Measurements from ENCODE around the gene ACD.

ACD gene

DNA sequence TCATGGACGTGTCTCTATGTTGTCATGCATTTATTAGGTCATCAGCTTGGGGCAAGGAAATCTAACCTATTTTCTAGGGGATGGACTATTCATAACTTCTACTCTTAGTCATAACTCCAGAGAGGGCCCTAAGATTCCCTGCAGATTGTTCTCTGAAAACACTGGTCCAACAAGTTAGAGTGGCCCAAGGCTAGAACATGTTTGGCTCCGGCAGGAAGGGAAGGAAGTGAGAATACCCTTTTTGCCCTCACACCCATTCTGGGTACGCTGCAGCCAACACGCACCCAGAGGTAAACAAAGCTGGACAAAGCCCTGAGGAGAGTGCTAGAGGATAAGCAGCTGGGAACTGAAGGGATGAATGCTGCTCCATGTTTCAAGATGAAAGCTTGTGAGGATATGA is 16.5 kb upstream of the ACD start:
- no peak overlapping the region for H3K4me3 ChIP-seq (replicated peaks; ENCODE audit: low read depth, low read length)
- no peak for DNase-seq (ENCODE audit: extremely low read depth, low read depth)
- TF ChIP-seq, protein P1, sequence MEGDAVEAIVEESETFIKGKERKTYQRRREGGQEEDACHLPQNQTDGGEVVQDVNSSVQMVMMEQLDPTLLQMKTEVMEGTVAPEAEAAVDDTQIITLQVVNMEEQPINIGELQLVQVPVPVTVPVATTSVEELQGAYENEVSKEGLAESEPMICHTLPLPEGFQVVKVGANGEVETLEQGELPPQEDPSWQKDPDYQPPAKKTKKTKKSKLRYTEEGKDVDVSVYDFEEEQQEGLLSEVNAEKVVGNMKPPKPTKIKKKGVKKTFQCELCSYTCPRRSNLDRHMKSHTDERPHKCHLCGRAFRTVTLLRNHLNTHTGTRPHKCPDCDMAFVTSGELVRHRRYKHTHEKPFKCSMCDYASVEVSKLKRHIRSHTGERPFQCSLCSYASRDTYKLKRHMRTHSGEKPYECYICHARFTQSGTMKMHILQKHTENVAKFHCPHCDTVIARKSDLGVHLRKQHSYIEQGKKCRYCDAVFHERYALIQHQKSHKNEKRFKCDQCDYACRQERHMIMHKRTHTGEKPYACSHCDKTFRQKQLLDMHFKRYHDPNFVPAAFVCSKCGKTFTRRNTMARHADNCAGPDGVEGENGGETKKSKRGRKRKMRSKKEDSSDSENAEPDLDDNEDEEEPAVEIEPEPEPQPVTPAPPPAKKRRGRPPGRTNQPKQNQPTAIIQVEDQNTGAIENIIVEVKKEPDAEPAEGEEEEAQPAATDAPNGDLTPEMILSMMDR (IDR thresholded peaks at IDR 0.05; ENCODE audit: low read depth, low read length, missing control alignments), result no peak

DNA sequence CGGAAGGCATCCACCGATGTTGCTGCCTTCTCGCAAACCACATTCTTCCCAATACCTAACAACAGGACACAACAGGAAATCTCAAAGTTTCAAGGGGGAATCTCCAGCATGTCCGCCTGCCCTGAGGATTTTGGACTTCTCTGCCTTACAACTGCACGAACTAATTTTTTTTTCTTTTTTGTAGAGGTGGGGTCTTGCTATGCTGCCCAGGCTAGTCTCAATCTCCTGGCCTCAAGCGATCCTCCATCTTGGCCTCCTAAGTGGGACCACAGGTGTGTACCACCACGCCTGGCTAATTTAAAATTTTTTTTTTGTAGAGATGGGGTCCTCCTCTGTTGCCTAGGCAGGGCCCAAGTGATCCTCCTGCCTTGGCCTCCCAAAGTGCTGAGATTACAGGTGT is 15.9 kb upstream of the ACD start:
- DNase-seq (ENCODE audit: extremely low read depth, low read depth), result no peak
- H3K4me3 ChIP-seq (replicated peaks; ENCODE audit: low read depth, low read length), result no peak overlapping the region
- TF ChIP-seq, protein P1 (IDR thresholded peaks at IDR 0.05; ENCODE audit: low read depth, low read length, missing control alignments), result no peak

DNA sequence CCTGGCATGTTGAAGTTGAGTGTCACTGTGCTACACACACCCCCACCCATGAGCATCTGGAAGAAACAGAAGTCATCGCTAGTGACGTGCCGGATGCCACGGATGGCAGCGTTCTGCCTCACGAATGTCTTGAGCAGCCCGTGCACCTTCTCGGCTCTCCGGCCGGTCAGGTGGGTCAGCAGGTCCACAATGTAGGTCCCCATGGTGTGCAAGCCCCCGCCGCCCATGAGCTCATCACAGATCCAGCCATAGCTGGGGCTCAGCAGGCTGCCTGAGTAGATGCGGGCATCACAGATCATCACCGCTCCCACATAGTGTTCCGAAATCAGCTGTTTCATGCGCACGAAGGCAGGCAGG is 15.5 kb upstream of the ACD start:
- TF ChIP-seq, protein P1 (IDR thresholded peaks at IDR 0.05; ENCODE audit: low read depth, low read length, missing control alignments), result no peak
- no peak overlapping the region for H3K4me3 ChIP-seq (replicated peaks; ENCODE audit: low read depth, low read length)
- DNase-seq (ENCODE audit: extremely low read depth, low read depth), result no peak

DNA sequence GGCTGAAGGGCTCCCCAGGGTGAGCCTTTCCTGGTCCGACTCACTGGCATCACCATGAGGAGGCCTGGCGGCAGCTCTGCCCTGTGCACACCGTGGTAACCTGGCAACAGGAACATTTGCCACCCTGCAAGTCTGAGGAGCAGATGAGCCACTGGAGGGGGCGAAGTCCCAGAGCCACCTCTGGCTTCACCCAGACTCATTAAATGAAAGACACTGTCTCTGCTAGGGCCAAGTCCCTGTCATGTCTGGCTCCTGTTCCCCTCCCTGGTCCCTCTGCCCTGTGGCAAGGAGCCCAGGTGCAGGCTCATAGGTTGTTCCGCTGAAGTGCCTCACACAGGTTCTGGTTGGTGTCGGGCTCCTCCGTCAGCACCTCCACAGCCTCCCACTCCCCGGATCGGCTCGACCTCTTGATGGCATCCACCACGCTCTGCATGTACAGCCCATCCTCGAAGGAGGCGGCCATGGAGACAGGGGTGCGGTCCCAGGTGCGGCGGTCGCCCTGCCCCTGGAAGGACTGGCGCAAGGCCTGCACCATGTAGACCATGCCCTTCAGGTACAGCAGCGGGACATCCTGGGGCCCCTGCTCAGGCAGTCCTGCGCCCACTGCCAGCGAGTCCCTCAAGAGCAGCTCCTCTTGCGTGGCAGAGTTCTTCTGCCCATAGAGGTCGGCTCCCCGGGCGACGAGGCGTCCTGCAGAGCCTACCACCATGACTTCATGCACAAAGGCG is 15.0 kb upstream of the ACD start:
- TF ChIP-seq, protein P1 (IDR thresholded peaks at IDR 0.05; ENCODE audit: low read depth, low read length, missing control alignments), result no peak
- no peak overlapping the region for H3K4me3 ChIP-seq (replicated peaks; ENCODE audit: low read depth, low read length)
- no peak for DNase-seq (ENCODE audit: extremely low read depth, low read depth)

DNA sequence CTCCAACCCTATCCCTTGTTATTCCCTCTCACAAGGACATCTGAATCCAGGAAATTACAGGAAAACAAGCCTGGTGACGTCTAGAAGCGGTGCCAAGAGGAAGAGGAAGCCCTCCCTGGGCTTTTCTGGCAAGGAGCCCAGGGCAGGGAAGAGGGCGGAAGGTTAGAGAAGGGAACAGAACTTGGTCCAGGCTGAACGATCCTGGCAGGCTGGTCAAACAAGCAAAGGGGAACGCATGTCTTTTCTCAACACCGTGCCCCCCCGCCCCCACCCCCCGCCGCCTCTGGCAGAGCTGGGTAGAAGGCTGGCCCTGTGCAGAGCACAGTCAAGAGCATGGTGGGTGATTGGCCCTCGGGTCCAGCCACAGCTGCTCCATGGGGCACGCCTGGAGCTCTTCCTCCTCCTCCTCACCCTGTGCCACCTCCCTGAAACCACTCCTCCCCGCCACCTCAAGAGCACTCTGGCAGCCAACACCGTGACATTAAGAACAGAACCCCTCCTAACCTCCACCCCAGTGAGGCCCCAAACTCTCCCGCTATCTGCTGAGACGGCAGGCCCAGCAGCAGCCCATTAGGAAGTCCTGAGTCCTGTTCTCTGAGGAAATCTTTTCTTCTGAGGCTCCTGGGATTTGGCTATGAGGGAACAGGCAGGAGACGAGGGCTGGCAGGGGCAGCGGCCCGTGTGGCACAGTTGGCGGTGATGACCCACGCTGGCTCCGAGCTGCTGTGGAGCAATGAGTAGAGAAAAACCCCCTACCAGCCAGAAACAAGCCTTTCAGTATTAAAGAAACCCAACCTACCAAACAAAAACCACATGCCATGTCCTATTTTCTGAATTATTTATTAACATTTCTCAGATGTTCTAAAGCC is 13.9 kb upstream of the ACD start:
- TF ChIP-seq, protein P1 (IDR thresholded peaks at IDR 0.05; ENCODE audit: low read depth, low read length, missing control alignments), result no peak
- no peak overlapping the region for H3K4me3 ChIP-seq (replicated peaks; ENCODE audit: low read depth, low read length)
- no peak for DNase-seq (ENCODE audit: extremely low read depth, low read depth)

DNA sequence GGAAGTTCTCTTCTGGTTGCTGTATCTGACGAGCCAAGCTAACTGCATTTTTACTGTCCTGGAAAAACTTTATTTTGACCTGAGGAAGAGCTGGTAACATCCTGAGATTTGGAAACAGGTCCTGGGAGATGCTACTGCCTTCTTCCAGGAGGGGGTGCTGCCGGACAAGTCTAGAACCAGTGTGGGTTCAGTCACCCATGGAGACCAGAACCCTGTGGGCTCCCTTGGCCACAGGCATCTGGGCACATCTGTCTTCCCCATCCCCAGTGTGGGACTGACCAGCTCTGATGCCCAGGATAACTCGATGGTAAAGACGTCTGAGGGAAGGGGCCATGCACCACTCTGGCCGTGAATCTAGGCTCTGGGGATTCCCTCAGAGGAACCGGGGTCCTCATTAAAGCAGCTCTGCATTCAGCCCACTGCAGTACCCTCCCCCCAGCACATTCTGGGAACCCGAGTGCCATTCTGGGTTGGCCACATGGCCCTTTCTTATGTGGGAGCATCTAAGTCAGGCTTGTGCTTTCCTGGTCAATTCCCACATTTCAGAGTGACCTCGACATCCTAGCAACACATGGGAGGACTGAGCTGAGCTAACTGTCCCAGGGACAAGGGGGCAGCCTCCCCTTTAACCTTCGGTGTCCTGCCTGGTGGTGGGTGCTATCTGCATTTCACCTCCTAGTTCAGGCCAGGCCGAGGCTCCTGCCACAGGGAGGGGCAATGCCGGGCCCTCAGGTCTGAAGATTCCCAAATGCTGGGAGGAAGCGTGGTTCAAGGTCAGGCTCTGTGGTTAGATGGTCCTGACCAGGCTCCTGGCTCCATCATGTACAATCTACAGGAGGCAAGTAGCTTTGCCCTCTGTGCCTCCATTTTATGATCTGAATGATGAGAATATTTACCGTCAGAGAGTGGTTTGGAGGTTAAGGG is 12.9 kb upstream of the ACD start:
- no peak for DNase-seq (ENCODE audit: extremely low read depth, low read depth)
- TF ChIP-seq, protein P1 (IDR thresholded peaks at IDR 0.05; ENCODE audit: low read depth, low read length, missing control alignments), result peak; percentile 87
- H3K4me3 ChIP-seq (replicated peaks; ENCODE audit: low read depth, low read length), result no peak overlapping the region
